Measurements from ENCODE around the gene ARG1.

ARG1 gene

GRCh38 chr6:131547488-131547887, 25.5 kb upstream of the ARG1 start:
- no peak overlapping the region for H3K4me3 ChIP-seq (ENCODE audit: low read length in 2 of 2)
- H3K9ac ChIP-seq (ENCODE audit: low read depth, low read length, poor library complexity): no peak overlapping the region
- no peaks in the 10 kb centered on the region for H3K79me1 ChIP-seq (ENCODE audit: low read depth, low read length)
- H4K91ac ChIP-seq (ENCODE audit: low read depth, low read length, poor library complexity): no peak overlapping the region
- no peak overlapping the region for H3K4ac ChIP-seq (ENCODE audit: low read length)
- no peak for DNase-seq (ENCODE audit: low spot score)
- H2BK5ac ChIP-seq (ENCODE audit: low read length): no peak overlapping the region
- H3K4me1 ChIP-seq (ENCODE audit: control insufficient read depth in 2 of 2, insufficient read depth in 1 of 2, low read depth in 1 of 2, low read length in 2 of 2): no peaks in the 10 kb centered on the region
- H3K4me2 ChIP-seq (ENCODE audit: insufficient read depth, low read length, poor library complexity, severe bottlenecking): no peak overlapping the region
- no peaks in the 10 kb centered on the region for H3K27me3 ChIP-seq (ENCODE audit: control insufficient read depth in 3 of 3, insufficient read depth in 3 of 3, low read depth in 1 of 3, low read length in 3 of 3)
- no peak overlapping the region for H3K27ac ChIP-seq (replicated peaks; ENCODE audit: low read length)
- no peak overlapping the region for H3K23ac ChIP-seq (ENCODE audit: low read depth, low read length, poor library complexity)
- no peak overlapping the region for H4K8ac ChIP-seq (ENCODE audit: low read depth, low read length)
- no peak overlapping the region for H3K18ac ChIP-seq (ENCODE audit: low read length)
- H2AK5ac ChIP-seq (ENCODE audit: low read depth, low read length): no peak overlapping the region
- no peaks in the 10 kb centered on the region for H3K36me3 ChIP-seq (replicated peaks in 1 of 2; ENCODE audit: control insufficient read depth in 2 of 2, insufficient read depth in 2 of 2, low read length in 2 of 2)
- no CpG with 5 or more reads among the region's 6 CpGs for WGBS, 2 donors (ENCODE audit: extremely low coverage in 2 of 2, insufficient read length in 2 of 2, insufficient replicate concordance in 1 of 2)
- no peak overlapping the region for H2AFZ ChIP-seq (ENCODE audit: low read length)
- no peak overlapping the region for H2BK120ac ChIP-seq (ENCODE audit: low read depth, low read length)
- no peaks in the 10 kb centered on the region for H3K9me3 ChIP-seq (replicated peaks in 1 of 2; ENCODE audit: control insufficient read depth in 2 of 2, insufficient read depth in 1 of 2, low read depth in 1 of 2, low read length in 2 of 2)
- H2BK15ac ChIP-seq (ENCODE audit: low read length): no peak overlapping the region
- no peak overlapping the region for H2BK12ac ChIP-seq (ENCODE audit: low read length)
- no peak overlapping the region for H3K14ac ChIP-seq (ENCODE audit: low read length)

- Histone ChIP-seq H2AFZ (ENCODE audit: low read length) (no peak overlapping the region), H2AK5ac (ENCODE audit: low read depth, low read length) (no peak overlapping the region), H3K18ac (ENCODE audit: low read length) (no peak overlapping the region), H3K79me1 (ENCODE audit: low read depth, low read length) (no peaks in the 10 kb centered on the region), H3K4me1 (ENCODE audit: control insufficient read depth in 2 of 2, insufficient read depth in 1 of 2, low read depth in 1 of 2, low read length in 2 of 2) (no peaks in the 10 kb centered on the region), H2BK5ac (ENCODE audit: low read length) (no peak overlapping the region), H4K91ac (ENCODE audit: low read depth, low read length, poor library complexity) (no peak overlapping the region), H2BK120ac (ENCODE audit: low read depth, low read length) (no peak overlapping the region), H2BK12ac (ENCODE audit: low read length) (no peak overlapping the region), H3K4me3 (ENCODE audit: low read length in 2 of 2) (no peak overlapping the region), H3K27me3 (ENCODE audit: control insufficient read depth in 3 of 3, insufficient read depth in 3 of 3, low read depth in 1 of 3, low read length in 3 of 3) (no peaks in the 10 kb centered on the region), H3K9ac (ENCODE audit: low read depth, low read length, poor library complexity) (no peak overlapping the region), H3K4ac (ENCODE audit: low read length) (no peak overlapping the region), H3K14ac (ENCODE audit: low read length) (no peak overlapping the region), H3K9me3 (replicated peaks in 1 of 2; ENCODE audit: control insufficient read depth in 2 of 2, insufficient read depth in 1 of 2, low read depth in 1 of 2, low read length in 2 of 2) (no peaks in the 10 kb centered on the region), H3K27ac (replicated peaks; ENCODE audit: low read length) (no peak overlapping the region), H3K23ac (ENCODE audit: low read depth, low read length, poor library complexity) (no peak overlapping the region), H4K8ac (ENCODE audit: low read depth, low read length) (no peak overlapping the region), H2BK15ac (ENCODE audit: low read length) (no peak overlapping the region), H3K36me3 (replicated peaks in 1 of 2; ENCODE audit: control insufficient read depth in 2 of 2, insufficient read depth in 2 of 2, low read length in 2 of 2) (no peaks in the 10 kb centered on the region), H3K4me2 (ENCODE audit: insufficient read depth, low read length, poor library complexity, severe bottlenecking) (no peak overlapping the region)
- no peak for DNase-seq (ENCODE audit: low spot score)
- WGBS, 2 donors (ENCODE audit: extremely low coverage in 2 of 2, insufficient read length in 2 of 2, insufficient replicate concordance in 1 of 2): no CpG with 5 or more reads among the region's 1 CpG
Observed at GRCh38 chr6:131548441-131548840, 24.6 kb upstream of the ARG1 start.

DNA sequence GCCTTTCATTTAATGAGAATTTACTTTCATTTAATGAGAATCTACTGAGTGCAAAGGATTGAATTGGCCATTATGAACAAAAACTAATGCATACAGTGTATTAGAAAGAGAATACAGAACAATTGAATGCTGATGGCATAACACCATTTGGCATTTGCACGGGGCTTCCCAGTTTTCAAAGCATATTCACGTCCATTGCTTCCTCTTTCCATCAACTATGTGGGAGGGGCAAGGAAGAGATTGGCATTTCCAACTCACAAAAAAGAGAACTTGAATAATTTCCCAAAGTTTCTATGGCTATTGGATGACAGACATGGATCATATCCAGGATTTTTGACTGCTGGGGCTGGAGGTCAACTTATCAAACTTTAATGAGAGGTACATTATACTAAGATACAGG, 23.2 kb upstream of the ARG1 start:
- H3K14ac ChIP-seq (ENCODE audit: low read length): no peak overlapping the region
- no peak overlapping the region for H2AFZ ChIP-seq (ENCODE audit: low read length)
- no peak overlapping the region for H3K4ac ChIP-seq (ENCODE audit: low read length)
- no peak overlapping the region for H4K8ac ChIP-seq (ENCODE audit: low read depth, low read length)
- no peak overlapping the region for H2BK120ac ChIP-seq (ENCODE audit: low read depth, low read length)
- H3K4me2 ChIP-seq (ENCODE audit: insufficient read depth, low read length, poor library complexity, severe bottlenecking): no peak overlapping the region
- no peaks in the 10 kb centered on the region for H3K27me3 ChIP-seq (ENCODE audit: control insufficient read depth in 3 of 3, insufficient read depth in 3 of 3, low read depth in 1 of 3, low read length in 3 of 3)
- no peak overlapping the region for H3K4me3 ChIP-seq (ENCODE audit: low read length in 2 of 2)
- H4K91ac ChIP-seq (ENCODE audit: low read depth, low read length, poor library complexity): no peak overlapping the region
- H2BK15ac ChIP-seq (ENCODE audit: low read length): no peak overlapping the region
- H3K18ac ChIP-seq (ENCODE audit: low read length): no peak overlapping the region
- no peak overlapping the region for H3K23ac ChIP-seq (ENCODE audit: low read depth, low read length, poor library complexity)
- no peak for DNase-seq (ENCODE audit: low spot score)
- no peak overlapping the region for H2AK5ac ChIP-seq (ENCODE audit: low read depth, low read length)
- H3K27ac ChIP-seq (replicated peaks; ENCODE audit: low read length): no peak overlapping the region
- H3K36me3 ChIP-seq (replicated peaks in 1 of 2; ENCODE audit: control insufficient read depth in 2 of 2, insufficient read depth in 2 of 2, low read length in 2 of 2): no peaks in the 10 kb centered on the region
- no peaks in the 10 kb centered on the region for H3K79me1 ChIP-seq (ENCODE audit: low read depth, low read length)
- H3K4me1 ChIP-seq (ENCODE audit: control insufficient read depth in 2 of 2, insufficient read depth in 1 of 2, low read depth in 1 of 2, low read length in 2 of 2): no peaks in the 10 kb centered on the region
- no peak overlapping the region for H2BK12ac ChIP-seq (ENCODE audit: low read length)
- H3K9ac ChIP-seq (ENCODE audit: low read depth, low read length, poor library complexity): no peak overlapping the region
- no peaks in the 10 kb centered on the region for H3K9me3 ChIP-seq (replicated peaks in 1 of 2; ENCODE audit: control insufficient read depth in 2 of 2, insufficient read depth in 1 of 2, low read depth in 1 of 2, low read length in 2 of 2)
- H2BK5ac ChIP-seq (ENCODE audit: low read length): no peak overlapping the region
- no CpG with 5 or more reads among the region's 2 CpGs for WGBS, 2 donors (ENCODE audit: extremely low coverage in 2 of 2, insufficient read length in 2 of 2, insufficient replicate concordance in 1 of 2)

DNA sequence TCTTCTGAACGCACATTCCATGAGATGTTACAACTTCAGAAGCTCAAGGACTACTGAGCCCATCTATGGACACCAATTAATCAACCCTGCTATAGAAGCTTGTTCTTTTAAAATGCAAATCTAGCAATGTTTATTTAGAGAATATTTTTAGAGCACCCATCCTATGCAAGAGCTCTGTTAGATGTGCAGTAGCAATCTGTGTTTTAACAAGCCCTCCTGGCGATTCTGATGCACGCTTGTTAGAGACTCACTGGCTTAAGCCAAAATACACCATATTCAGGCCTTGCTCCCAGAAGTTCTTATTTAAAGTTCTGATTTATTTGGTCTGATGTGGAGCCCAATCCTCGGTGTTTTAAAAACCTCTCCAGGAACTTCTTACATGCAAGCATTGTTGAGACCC, 21.1 kb upstream of the ARG1 start:
- Histone ChIP-seq H3K27ac (replicated peaks; ENCODE audit: low read length) (no peak overlapping the region), H3K79me1 (ENCODE audit: low read depth, low read length) (no peaks in the 10 kb centered on the region)
- WGBS, 2 donors (ENCODE audit: extremely low coverage in 2 of 2, insufficient read length in 2 of 2, insufficient replicate concordance in 1 of 2): no CpG with 5 or more reads among the region's 4 CpGs

More for the DNA sequence above, 21.1 kb upstream of the ARG1 start:
- no peak overlapping the region for H3K18ac ChIP-seq (ENCODE audit: low read length)
- H4K91ac ChIP-seq (ENCODE audit: low read depth, low read length, poor library complexity): no peak overlapping the region
- no peak overlapping the region for H3K9ac ChIP-seq (ENCODE audit: low read depth, low read length, poor library complexity)
- no peak overlapping the region for H4K8ac ChIP-seq (ENCODE audit: low read depth, low read length)
- no peaks in the 10 kb centered on the region for H3K36me3 ChIP-seq (replicated peaks in 1 of 2; ENCODE audit: control insufficient read depth in 2 of 2, insufficient read depth in 2 of 2, low read length in 2 of 2)
- no peaks in the 10 kb centered on the region for H3K27me3 ChIP-seq (ENCODE audit: control insufficient read depth in 3 of 3, insufficient read depth in 3 of 3, low read depth in 1 of 3, low read length in 3 of 3)
- no peak overlapping the region for H3K4me3 ChIP-seq (ENCODE audit: low read length in 2 of 2)
- no peak overlapping the region for H2BK120ac ChIP-seq (ENCODE audit: low read depth, low read length)
- no peak overlapping the region for H3K14ac ChIP-seq (ENCODE audit: low read length)
- H3K4me1 ChIP-seq (ENCODE audit: control insufficient read depth in 2 of 2, insufficient read depth in 1 of 2, low read depth in 1 of 2, low read length in 2 of 2): no peaks in the 10 kb centered on the region
- no peak overlapping the region for H2AFZ ChIP-seq (ENCODE audit: low read length)
- H3K9me3 ChIP-seq (replicated peaks in 1 of 2; ENCODE audit: control insufficient read depth in 2 of 2, insufficient read depth in 1 of 2, low read depth in 1 of 2, low read length in 2 of 2): no peaks in the 10 kb centered on the region
- no peak overlapping the region for H2AK5ac ChIP-seq (ENCODE audit: low read depth, low read length)
- no peak overlapping the region for H3K4ac ChIP-seq (ENCODE audit: low read length)
- H3K23ac ChIP-seq (ENCODE audit: low read depth, low read length, poor library complexity): no peak overlapping the region
- no peak overlapping the region for H2BK12ac ChIP-seq (ENCODE audit: low read length)
- DNase-seq (ENCODE audit: low spot score): no peak
- no peak overlapping the region for H2BK5ac ChIP-seq (ENCODE audit: low read length)
- H2BK15ac ChIP-seq (ENCODE audit: low read length): no peak overlapping the region
- H3K4me2 ChIP-seq (ENCODE audit: insufficient read depth, low read length, poor library complexity, severe bottlenecking): no peak overlapping the region
